Keratinocyte (primary cell): ENCODE data around the gene ACKR3.

Source experiments
- EZH2 ChIP-seq: IDR thresholded peaks from one replicate; pipeline ENCODE4 v1.6.1; 2012; ENCODE audit warnings: inconsistent platforms, mild to moderate bottlenecking, low read length, moderate library complexity
- TF ChIP-seq, protein P1 (sequence below), 3 experiments: IDR thresholded peaks in 1 of 3; conservative IDR thresholded peaks in 1 of 3; optimal IDR thresholded peaks in 1 of 3; 2 replicates in 2 of 3; 3 replicates in 1 of 3; pipeline versions ENCODE3 to v1.5.1; 2011; ENCODE audit warnings: low read length in 3 of 3, mild to moderate bottlenecking in 3 of 3, moderate library complexity in 2 of 3, control low read depth in 1 of 3, inconsistent platforms in 1 of 3; ENCODE audit not compliant: insufficient read depth in 2 of 3; ENCODE audit errors: extremely low read depth in 1 of 3

DNA sequence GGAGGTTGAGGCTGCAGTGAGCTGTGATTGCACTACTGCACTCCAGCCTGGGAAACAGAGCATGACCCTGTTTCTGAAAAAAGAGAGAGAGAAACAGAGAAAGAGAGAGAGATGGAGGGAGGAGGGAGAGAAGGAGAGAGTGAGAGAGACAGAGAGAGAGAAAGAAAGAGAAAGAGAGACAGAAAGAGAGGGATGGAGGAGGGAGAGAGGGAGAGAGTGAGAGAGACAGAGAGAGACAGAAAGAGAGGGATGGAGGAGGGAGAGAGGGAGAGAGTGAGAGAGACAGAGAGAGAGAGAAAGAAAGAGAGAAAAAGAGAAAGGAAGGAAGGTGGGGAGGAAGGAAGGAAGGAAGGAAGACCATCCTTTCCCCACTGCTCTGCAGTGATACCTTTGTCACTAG lies 48.1 kb upstream of the ACKR3 start:
- TF ChIP-seq, protein P1, sequence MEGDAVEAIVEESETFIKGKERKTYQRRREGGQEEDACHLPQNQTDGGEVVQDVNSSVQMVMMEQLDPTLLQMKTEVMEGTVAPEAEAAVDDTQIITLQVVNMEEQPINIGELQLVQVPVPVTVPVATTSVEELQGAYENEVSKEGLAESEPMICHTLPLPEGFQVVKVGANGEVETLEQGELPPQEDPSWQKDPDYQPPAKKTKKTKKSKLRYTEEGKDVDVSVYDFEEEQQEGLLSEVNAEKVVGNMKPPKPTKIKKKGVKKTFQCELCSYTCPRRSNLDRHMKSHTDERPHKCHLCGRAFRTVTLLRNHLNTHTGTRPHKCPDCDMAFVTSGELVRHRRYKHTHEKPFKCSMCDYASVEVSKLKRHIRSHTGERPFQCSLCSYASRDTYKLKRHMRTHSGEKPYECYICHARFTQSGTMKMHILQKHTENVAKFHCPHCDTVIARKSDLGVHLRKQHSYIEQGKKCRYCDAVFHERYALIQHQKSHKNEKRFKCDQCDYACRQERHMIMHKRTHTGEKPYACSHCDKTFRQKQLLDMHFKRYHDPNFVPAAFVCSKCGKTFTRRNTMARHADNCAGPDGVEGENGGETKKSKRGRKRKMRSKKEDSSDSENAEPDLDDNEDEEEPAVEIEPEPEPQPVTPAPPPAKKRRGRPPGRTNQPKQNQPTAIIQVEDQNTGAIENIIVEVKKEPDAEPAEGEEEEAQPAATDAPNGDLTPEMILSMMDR (optimal IDR thresholded peaks at IDR 0.05 in 1 of 3, IDR thresholded peaks at IDR 0.05 in 1 of 3, conservative IDR thresholded peaks at IDR 0.05 in 1 of 3; ENCODE audit: extremely low read depth in 1 of 3, insufficient read depth in 2 of 3, low read length in 3 of 3): no peak
- no peak for TF ChIP-seq EZH2
